ENCODE data around the gene ZNF219. TPM values are rescaled to one million over a fixed set of nuclear protein-coding genes. Genes with fewer than 3 reads are reported as not detected.

ZNF219 gene
- total and polyA plus RNA-seq, 9 donors = 4.8 to 60.9 (median 33.2) TPM

DNA sequence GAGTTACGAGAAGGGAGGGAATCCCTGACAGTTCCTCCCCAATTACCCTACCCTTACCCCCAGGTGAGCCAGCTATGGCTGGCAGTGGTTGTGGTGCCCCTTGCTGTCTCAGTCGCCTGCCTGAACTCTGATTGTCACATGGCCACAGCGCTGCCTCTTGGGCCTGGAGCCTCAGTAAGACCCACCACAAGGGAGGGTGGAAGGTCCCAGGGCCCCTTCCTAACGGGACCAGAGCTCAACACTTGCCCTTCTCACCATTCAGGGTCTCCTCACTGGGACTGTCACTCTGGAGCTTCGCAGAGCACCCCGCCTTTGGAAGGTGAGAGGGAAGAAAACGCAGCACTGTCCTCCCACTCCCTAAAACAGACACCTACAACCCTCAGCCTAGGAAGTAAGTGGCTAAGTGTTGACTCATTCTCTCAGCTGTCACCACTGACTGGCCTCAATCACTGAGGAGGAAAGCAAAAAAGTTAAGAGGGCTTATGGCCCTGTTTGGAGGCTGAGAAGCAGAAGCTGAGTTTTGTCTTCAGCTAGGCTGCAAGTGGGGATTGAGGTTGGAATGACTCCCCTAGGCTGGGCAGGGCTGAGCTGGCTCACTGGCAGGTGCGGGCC lies 3.5 kb upstream of the ZNF219 start:
- intact Hi-C loops (cut with DNase I) = loop anchor here (5.0 to 10.0 kb wide), 5 partner anchors 35 to 417 kb away; partner anchors contain the start of genes ANG (in 1 of the 4), HNRNPC (in 1 of the 4) and RNASE4 (in 1 of the 4)
- Histone ChIP-seq H3K4me1 (ENCODE audit: insufficient read depth) (peaks cover 4% of the 10 kb centered on the region), H3K36me3 (no peaks in the 10 kb centered on the region), H3K4me3 (no peak overlapping the region), H3K27me3 (no peaks in the 10 kb centered on the region), H3K9me3 (no peaks in the 10 kb centered on the region), H3K27ac (no peak overlapping the region)
- WGBS, 3 donors = 84 to 91% (median 88%) methylated on average over 8 of the region's 8 CpGs
- TF ChIP-seq CTCF (IDR thresholded peaks at IDR 0.05) (no peak), EP300 (IDR thresholded peaks at IDR 0.05) (no peak), POLR2A (IDR thresholded peaks at IDR 0.05) (no peak)
- DNase-seq = no peak

DNA sequence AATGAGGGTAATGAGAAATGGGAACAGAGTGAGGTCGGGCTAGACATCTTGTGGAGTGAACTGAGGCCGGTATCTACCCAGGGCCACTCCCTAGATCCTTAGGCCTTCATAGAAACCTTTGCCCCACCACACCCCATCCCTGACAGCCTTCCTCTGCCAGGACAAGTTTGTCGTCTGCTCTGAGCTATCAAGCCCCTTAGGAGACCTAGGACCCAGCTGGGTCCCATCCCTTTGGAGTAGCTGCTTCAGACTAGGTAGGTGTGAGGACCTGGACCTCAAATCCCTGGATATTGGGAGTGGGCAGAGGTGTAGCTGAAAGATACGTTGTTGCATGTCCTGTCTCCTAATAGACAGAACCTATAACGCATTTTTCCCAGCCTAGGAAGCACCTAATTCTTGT lies 2.5 kb upstream of the ZNF219 start, which contains the start of gene TMEM253:
Gene TMEM253 (plus strand): TSS at position 136 of the 400 bp plus-strand sequence. CDS start 278 bp downstream, outside the sequence.
- H3K4me1 ChIP-seq (ENCODE audit: insufficient read depth) = peaks cover 4% of the 10 kb centered on the region
- DNase-seq = no peak

GRCh38 chr14:21099596-21099985 lies 1.1 kb upstream of the ZNF219 start:
- H3K36me3 ChIP-seq = no peaks in the 10 kb centered on the region
- H3K27ac ChIP-seq = peak overlapping the region; percentile 87 to 100
- intact Hi-C loops (cut with DNase I) = loop anchor here in 1 of 4 donors (10.0 kb wide), 1 partner anchor 415 kb away; the partner anchor contains the start of genes ANG and RNASE4
- H3K27me3 ChIP-seq = no peaks in the 10 kb centered on the region
- WGBS, 3 donors = 53 to 56% (median 54%) methylated on average over 5 of the region's 5 CpGs
- H3K4me3 ChIP-seq = peak overlapping the region; percentile 71
- no peak for DNase-seq
- no peaks in the 10 kb centered on the region for H3K9me3 ChIP-seq
- H3K4me1 ChIP-seq (ENCODE audit: insufficient read depth) = peaks cover 3% of the 10 kb centered on the region
- TF ChIP-seq EP300 (IDR thresholded peaks at IDR 0.05) (no peak), POLR2A (IDR thresholded peaks at IDR 0.05) (no peak), CTCF (IDR thresholded peaks at IDR 0.05) (no peak)

More for the DNA sequence above, 2.5 kb upstream of the ZNF219 start, which contains the start of gene TMEM253:
- no peak within 1 kb of the TSS for H3K4me3 ChIP-seq
- no peaks in the 10 kb centered on the region for H3K36me3 ChIP-seq
- no peaks in the 10 kb centered on the region for H3K9me3 ChIP-seq
- no peak for TF ChIP-seq EP300 (IDR thresholded peaks at IDR 0.05)
- no peak for TF ChIP-seq POLR2A (IDR thresholded peaks at IDR 0.05)
- TF ChIP-seq CTCF (IDR thresholded peaks at IDR 0.05) = no peak
- no peak within 1 kb of the TSS for H3K27ac ChIP-seq
- intact Hi-C loops (cut with DNase I) = loop anchor here (5.0 to 10.0 kb wide), 5 partner anchors 34 to 416 kb away; partner anchors contain the start of genes ANG (in 1 of the 4), HNRNPC (in 1 of the 4) and RNASE4 (in 1 of the 4)
- 77 to 88% (median 87%) methylated on average over 5 of the region's 5 CpGs for WGBS, 3 donors
- H3K27me3 ChIP-seq = no peaks in the 10 kb centered on the region

- WGBS, 3 donors = 2 to 3% (median 3%) methylated on average over 16 of the region's 16 CpGs
- Histone ChIP-seq H3K36me3 (no peaks in the 10 kb centered on the region), H3K4me3 (peak overlapping the region; percentile 71), H3K4me1 (ENCODE audit: insufficient read depth) (peaks cover 2% of the 10 kb centered on the region), H3K27me3 (no peaks in the 10 kb centered on the region), H3K9me3 (no peaks in the 10 kb centered on the region), H3K27ac (peak overlapping the region; percentile 87 to 100)
- DNase-seq = no peak
- TF ChIP-seq EP300 (IDR thresholded peaks at IDR 0.05) (no peak), CTCF (IDR thresholded peaks at IDR 0.05) (no peak), POLR2A (IDR thresholded peaks at IDR 0.05) (no peak)
- intact Hi-C loops (cut with DNase I) = loop anchor here in 1 of 4 donors (10.0 kb wide), 1 partner anchor 414 kb away; the partner anchor contains the start of genes ANG and RNASE4
Observed at GRCh38 chr14:21098892-21099595, 589 bp upstream of the ZNF219 start.

Measured in ovary (tissue), 9 donors.